GM13977 (cell line): ENCODE results near the gene CDH24.

Experiments used
- DNase-seq: peaks from one replicate; pipeline ENCODE4 v3.0.0; 2012; ENCODE audit warnings: low spot score
- CTCF ChIP-seq: IDR thresholded peaks from 2 replicates; pipeline ENCODE4 v1.5.1; 2012; ENCODE audit warnings: mild to moderate bottlenecking, control low read depth; ENCODE audit not compliant: insufficient read depth; ENCODE audit errors: extremely low read depth, missing control alignments
- in situ Hi-C: fragments of 300-500 bp; cut with MboI; formaldehyde crosslinking; loops from one replicate; pipeline ENCODE4 v1.12.0; 2022; ENCODE audit warnings: low sequenced_read_pairs, low pct_unique_long_range_greater_than_20kb, mixed read lengths, inconsistent platforms; ENCODE audit not compliant: unreplicated experiment

The CDH24 gene

GRCh38 chr14:23069413-23069806 lies 12.1 kb upstream of the CDH24 start:
- no peak for TF ChIP-seq CTCF
- in situ Hi-C loops: no loop called here
- no peak for DNase-seq

DNA sequence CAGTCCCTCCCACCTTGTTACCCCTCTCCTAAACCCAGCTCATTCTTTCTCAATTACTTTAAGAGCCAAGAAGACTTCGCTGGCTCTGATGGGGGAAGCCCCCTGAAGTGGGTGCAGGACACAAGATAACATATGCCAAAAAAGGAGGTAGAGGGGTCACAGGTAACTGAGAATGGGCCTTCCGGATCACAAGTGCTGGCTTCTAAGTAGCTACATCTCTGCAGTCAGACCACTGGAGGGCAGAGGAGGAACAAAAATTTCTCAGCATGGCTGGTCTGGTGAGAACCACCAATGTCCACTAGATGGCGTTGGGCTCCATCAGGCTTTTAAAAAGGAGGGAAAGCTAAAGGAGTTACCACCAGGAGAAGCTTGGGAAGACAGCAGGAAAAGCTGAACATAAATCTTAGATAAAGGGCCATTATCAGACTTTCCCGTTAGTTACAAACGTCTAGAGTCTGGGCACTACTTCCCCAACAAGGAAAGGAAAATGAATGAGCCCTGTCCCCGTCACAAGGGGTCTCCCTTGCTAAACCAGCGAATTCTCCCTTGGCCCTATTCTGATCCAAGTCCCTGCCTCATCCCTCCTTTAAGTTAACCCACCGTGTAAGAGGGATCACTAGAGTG lies 11.6 kb upstream of the CDH24 start:
- in situ Hi-C loops: no loop called here
- DNase-seq: peak; percentile 93
- TF ChIP-seq CTCF: peak; percentile 95

DNA sequence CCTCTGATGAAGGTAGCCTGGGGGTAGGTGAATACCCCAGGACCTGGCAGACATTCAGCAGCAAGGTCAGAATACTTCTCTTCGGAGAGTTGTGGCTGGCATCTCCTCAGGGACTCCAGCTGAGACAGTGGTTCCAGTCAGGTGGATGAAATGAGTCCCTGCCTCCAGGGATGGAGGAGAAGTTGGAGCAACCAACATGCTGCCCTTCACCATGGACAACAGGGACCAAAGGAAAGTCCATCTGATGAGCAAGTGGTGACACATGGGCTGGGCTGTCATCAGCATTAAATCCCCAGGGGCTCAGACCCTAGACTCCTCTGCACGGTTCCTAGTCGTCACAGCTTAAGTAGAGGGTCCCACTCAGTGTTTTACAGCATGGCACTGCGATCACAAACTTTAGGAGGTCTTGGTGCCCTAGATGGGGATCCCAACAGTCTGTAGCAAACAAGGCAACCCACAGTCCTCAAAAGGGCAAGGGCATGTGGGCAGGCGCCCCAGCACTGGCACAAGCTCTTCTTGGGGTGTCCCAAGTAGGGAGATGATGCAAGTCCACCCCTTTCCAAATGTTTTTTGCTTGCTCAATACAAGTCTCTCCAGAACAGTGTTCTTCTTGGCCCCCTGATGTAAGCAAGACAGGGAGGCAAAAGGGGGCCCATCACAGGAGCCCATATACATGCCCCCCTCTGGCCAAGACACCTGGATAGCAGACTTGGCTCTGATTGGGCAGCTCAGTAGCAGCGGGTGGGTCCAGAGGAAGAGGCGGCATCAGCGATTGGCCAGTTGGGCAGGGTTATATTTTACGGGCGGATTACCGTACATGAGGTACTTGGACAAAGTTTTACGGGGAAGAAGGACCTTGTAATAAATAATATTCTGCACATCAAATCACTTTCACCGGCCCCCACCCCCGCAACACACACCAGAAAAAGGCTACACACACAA lies 10.8 kb upstream of the CDH24 start:
- in situ Hi-C loops: no loop called here
- DNase-seq: peak; percentile 20
- no peak for TF ChIP-seq CTCF

- in situ Hi-C loops: no loop called here
- DNase-seq: peak; percentile 7
- no peak for TF ChIP-seq CTCF
Observed at GRCh38 chr14:23066855-23067744, 9.8 kb upstream of the CDH24 start.

- peak; percentile 4 for DNase-seq
- in situ Hi-C loops: no loop called here
- no peak for TF ChIP-seq CTCF
Observed at GRCh38 chr14:23066368-23066767, 9.0 kb upstream of the CDH24 start.

DNA sequence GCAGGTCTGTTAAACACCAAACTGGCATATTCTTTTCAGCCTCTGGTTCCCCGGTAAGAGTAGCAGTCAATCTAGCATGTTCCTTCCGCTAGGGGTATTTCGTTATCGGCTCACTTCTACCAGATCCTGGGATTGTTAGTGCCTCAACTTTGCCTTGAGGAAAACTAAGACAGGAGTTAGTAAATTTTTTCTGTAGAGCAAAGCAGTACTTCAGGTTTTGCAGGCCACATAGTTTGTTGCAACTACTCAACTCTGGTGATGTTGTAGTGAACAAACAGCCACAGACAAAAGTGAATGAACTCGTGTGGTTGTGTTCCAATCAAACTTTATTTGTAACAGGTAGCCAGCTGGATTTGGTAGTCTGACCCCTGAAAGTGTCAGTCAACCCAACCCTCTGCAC lies 6.3 kb upstream of the CDH24 start:
- TF ChIP-seq CTCF: no peak
- in situ Hi-C loops: no loop called here
- DNase-seq: no peak
